Mesendoderm (in vitro differentiated cells): Measurements from ENCODE around the gene MCTP2.

Source experiments
- DNase-seq: peaks from one replicate; pipeline ENCODE4 v3.0.0; 2013
- H2AK5ac ChIP-seq: 2 replicates; pipeline ENCODE4 v1.6.1; 2013; ENCODE audit warnings: low read length, inconsistent platforms
- H2BK120ac ChIP-seq: 2 replicates; pipeline ENCODE4 v1.6.1; 2013; ENCODE audit warnings: low read depth, mild to moderate bottlenecking, low read length, moderate library complexity, mixed read lengths
- H2BK15ac ChIP-seq: replicated peaks from 2 replicates; pipeline ENCODE4 v1.6.1; 2013; ENCODE audit warnings: low read depth, mild to moderate bottlenecking, moderate library complexity
- H2BK5ac ChIP-seq: 2 replicates; pipeline ENCODE4 v1.6.1; 2013; ENCODE audit warnings: low read length, inconsistent platforms
- H3K18ac ChIP-seq: 2 replicates; pipeline ENCODE4 v1.6.1; 2013; ENCODE audit warnings: mild to moderate bottlenecking, low read length, mixed read lengths
- H3K23ac ChIP-seq: one replicate; pipeline ENCODE4 v1.6.1; 2013; ENCODE audit warnings: low read length
- H3K27ac ChIP-seq: 2 replicates; pipeline ENCODE4 v1.5.1; 2013; ENCODE audit warnings: low read depth, mild to moderate bottlenecking, inconsistent platforms, low read length, moderate library complexity
- H3K27me3 ChIP-seq: 2 replicates; pipeline ENCODE4 v1.6.1; 2013; ENCODE audit warnings: low read length, control low read depth, mild to moderate bottlenecking, inconsistent platforms; ENCODE audit not compliant: insufficient read depth, poor library complexity
- H3K36me3 ChIP-seq: 2 replicates; pipeline ENCODE4 v1.6.1; 2013; ENCODE audit warnings: low read length, inconsistent platforms; ENCODE audit not compliant: control insufficient read depth, insufficient read depth
- H3K4ac ChIP-seq: one replicate; pipeline ENCODE4 v1.6.1; 2013; ENCODE audit warnings: low read depth, mild to moderate bottlenecking, low read length, moderate library complexity
- H3K4me1 ChIP-seq: 2 replicates; pipeline ENCODE4 v1.6.1; 2013; ENCODE audit warnings: low read depth, low read length, inconsistent platforms; ENCODE audit not compliant: control insufficient read depth
- H3K4me2 ChIP-seq: 2 replicates; pipeline ENCODE4 v1.6.1; 2013; ENCODE audit warnings: low read length
- H3K4me3 ChIP-seq: 2 replicates; pipeline ENCODE4 v1.5.1; 2013; ENCODE audit warnings: mild to moderate bottlenecking, low read length
- H3K56ac ChIP-seq: one replicate; pipeline ENCODE4 v1.6.1; 2013; ENCODE audit warnings: low read length
- H3K79me1 ChIP-seq: 2 replicates; pipeline ENCODE4 v1.6.1; 2013; ENCODE audit warnings: low read length, inconsistent platforms
- H3K79me2 ChIP-seq: 2 replicates; pipeline ENCODE4 v1.6.1; 2013; ENCODE audit warnings: mild to moderate bottlenecking, low read length; ENCODE audit not compliant: control insufficient read depth, insufficient read depth
- H3K9ac ChIP-seq: 2 replicates; pipeline ENCODE4 v1.6.1; 2013; ENCODE audit warnings: low read length, inconsistent platforms
- H4K5ac ChIP-seq: one replicate; pipeline ENCODE4 v1.6.1; 2013; ENCODE audit warnings: low read length
- H4K8ac ChIP-seq: one replicate; pipeline ENCODE4 v1.6.1; 2013; ENCODE audit warnings: low read depth, mild to moderate bottlenecking, control low read depth, low read length, moderate library complexity
- WGBS: extraction: QIAGEN DNeasy Blood & Tissue Kit; methylation state at CpG from one replicate; pipeline ENCODE4 v1.1.7; 2013; ENCODE audit warnings: low lambda C conversion rate, missing lambda C conversion rate; ENCODE audit not compliant: insufficient coverage; ENCODE audit errors: extremely low coverage; 5-methylcytosine and 5-hydroxymethylcytosine counted together

Gene MCTP2

DNA sequence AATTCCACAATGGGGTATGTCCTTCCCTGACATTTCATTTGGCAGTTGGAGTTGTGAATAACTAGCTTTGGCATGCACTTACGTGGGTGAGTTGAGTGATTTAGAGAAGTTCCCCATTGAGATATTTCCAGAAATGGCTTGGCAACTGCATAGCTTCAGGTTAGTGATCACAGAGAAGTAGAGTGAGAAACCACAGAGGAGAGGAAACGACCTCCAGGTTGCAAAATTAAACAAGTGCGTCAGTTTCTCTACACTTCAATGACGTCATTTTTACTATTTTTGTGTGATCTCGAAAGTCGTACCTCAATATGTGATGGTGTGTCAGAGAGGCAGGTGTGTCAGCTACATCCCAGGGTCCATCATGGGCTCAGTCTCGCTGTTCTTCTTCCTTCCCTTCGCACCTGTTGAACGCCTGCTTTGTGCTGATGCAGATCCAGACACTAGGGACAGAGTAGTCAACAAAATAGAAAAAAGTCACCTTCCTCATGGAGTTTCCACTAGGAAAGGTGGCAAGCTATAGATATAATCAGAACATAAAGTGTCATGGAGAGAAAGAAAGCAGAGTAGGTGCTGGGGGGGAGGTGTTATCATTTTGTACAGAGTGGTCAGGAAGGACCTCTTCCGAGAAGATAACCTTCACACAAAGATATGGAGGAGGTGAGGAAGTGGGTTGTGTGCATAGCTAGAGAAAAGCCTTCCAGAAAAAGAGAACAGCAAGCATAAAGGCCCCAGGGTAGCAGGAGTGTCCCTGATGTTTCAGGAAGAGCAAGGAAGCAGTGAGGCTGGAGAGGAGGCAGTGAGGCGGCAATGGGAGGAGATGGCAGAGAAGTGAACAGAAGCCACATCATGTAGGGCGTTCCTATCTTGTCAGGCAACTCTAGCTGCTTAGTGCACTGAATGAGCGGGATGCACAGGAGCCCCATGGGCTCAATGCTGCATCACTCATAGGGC lies 75.6 kb downstream of the MCTP2 start:
- H3K27me3 ChIP-seq = no peaks in the 10 kb centered on the region
- no peak overlapping the region for H2BK120ac ChIP-seq
- H2BK5ac ChIP-seq = no peak overlapping the region
- H4K5ac ChIP-seq = no peak overlapping the region
- H3K36me3 ChIP-seq = no peaks in the 10 kb centered on the region
- no peak overlapping the region for H4K8ac ChIP-seq
- no peak overlapping the region for H3K9ac ChIP-seq
- H3K23ac ChIP-seq = no peak overlapping the region
- H3K4ac ChIP-seq = no peak overlapping the region
- DNase-seq = no peak
- no peaks in the 10 kb centered on the region for H3K79me2 ChIP-seq
- no peak overlapping the region for H2AK5ac ChIP-seq
- H2BK15ac ChIP-seq = no peak overlapping the region
- no peak overlapping the region for H3K56ac ChIP-seq
- no peak overlapping the region for H3K18ac ChIP-seq
- no peaks in the 10 kb centered on the region for H3K4me1 ChIP-seq
- WGBS = no CpG with 5 or more reads among the region's 13 CpGs
- no peak overlapping the region for H3K4me3 ChIP-seq
- H3K4me2 ChIP-seq = no peak overlapping the region
- H3K27ac ChIP-seq = no peak overlapping the region
- no peaks in the 10 kb centered on the region for H3K79me1 ChIP-seq

DNA sequence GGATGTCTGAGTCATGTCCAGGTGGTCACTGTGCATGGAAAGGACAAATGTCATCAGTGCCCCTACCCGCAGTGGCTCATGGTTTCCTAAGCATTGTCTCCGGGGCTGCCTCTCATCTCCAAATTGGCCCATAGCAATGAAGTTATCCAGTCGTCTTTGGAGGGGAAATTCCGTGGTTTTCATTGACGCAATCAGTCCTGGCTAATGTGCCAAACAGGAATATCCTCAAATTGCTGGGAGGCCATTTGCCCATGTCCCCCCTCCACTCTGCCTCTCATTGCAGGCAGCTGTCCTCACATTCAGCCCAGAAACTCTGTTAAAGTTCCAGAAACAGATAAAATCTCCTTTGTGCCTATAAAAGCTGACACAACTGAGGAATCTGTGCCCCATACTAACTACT lies 81.6 kb downstream of the MCTP2 start:
- WGBS = no CpG with 5 or more reads among the region's 5 CpGs
- H3K79me1 ChIP-seq = no peaks in the 10 kb centered on the region

DNA sequence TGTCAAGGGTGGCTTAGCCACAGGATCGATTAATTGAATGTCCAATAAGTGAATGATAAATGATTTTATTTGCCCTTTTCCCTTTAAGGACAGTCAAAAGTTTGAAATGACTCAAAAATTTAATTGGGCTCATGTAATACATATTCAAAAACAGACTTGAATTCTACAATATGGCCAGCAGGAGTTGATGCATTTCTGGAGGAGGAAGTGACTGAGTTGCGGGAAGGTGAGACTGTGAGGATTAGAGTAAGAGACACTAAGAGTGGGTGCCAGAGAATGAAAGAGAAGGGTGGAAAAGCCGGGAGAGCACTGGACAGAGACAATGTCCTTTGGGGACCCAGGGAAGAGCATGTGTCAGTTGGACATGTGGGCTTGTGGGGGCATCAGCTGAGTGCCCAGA lies 83.3 kb downstream of the MCTP2 start:
- Histone ChIP-seq H3K23ac (no peak overlapping the region), H3K4me3 (no peak overlapping the region), H3K4me2 (no peak overlapping the region), H4K8ac (no peak overlapping the region), H3K4ac (no peak overlapping the region), H2AK5ac (no peak overlapping the region), H3K18ac (no peak overlapping the region), H4K5ac (no peak overlapping the region), H2BK120ac (no peak overlapping the region), H2BK5ac (no peak overlapping the region), H3K56ac (no peak overlapping the region), H3K79me1 (no peaks in the 10 kb centered on the region), H2BK15ac (no peak overlapping the region), H3K27ac (no peak overlapping the region), H3K79me2 (no peaks in the 10 kb centered on the region), H3K4me1 (no peaks in the 10 kb centered on the region), H3K9ac (no peak overlapping the region), H3K36me3 (no peaks in the 10 kb centered on the region), H3K27me3 (no peaks in the 10 kb centered on the region)
- no CpG with 5 or more reads among the region's 3 CpGs for WGBS
- no peak for DNase-seq

More for the DNA sequence above, 81.6 kb downstream of the MCTP2 start:
- no peaks in the 10 kb centered on the region for H3K27me3 ChIP-seq
- H4K5ac ChIP-seq = no peak overlapping the region
- no peaks in the 10 kb centered on the region for H3K4me1 ChIP-seq
- no peak for DNase-seq
- no peak overlapping the region for H3K4ac ChIP-seq
- no peak overlapping the region for H3K9ac ChIP-seq
- H4K8ac ChIP-seq = no peak overlapping the region
- no peak overlapping the region for H2BK15ac ChIP-seq
- no peak overlapping the region for H3K18ac ChIP-seq
- H3K4me2 ChIP-seq = no peak overlapping the region
- H3K27ac ChIP-seq = no peak overlapping the region
- no peak overlapping the region for H2BK120ac ChIP-seq
- H3K36me3 ChIP-seq = no peaks in the 10 kb centered on the region
- no peak overlapping the region for H3K23ac ChIP-seq
- H3K4me3 ChIP-seq = no peak overlapping the region
- no peaks in the 10 kb centered on the region for H3K79me2 ChIP-seq
- H2BK5ac ChIP-seq = no peak overlapping the region
- no peak overlapping the region for H2AK5ac ChIP-seq
- no peak overlapping the region for H3K56ac ChIP-seq

DNA sequence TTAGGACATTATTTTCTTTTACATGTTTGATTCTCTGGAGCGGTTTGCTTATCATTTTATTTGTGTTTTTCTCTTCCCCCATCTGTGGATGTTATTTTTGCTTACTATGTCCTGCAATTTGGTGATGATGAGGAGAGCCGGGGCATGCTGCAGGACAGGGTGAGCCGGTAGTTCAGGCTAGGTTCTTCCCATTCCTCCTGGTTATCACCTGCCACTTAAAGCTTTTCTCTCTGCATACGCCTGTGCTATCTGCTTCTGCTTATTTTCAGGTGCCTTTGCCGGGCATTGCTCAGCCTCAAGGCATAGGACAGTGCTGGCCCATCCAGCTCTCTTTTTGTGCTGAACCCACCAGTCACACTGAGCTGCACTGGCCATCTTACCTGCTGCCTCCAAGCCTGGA lies 85.8 kb downstream of the MCTP2 start:
- Histone ChIP-seq H3K4me1 (no peaks in the 10 kb centered on the region), H3K36me3 (no peaks in the 10 kb centered on the region), H2BK15ac (no peak overlapping the region), H3K27ac (no peak overlapping the region), H3K4ac (no peak overlapping the region), H4K5ac (no peak overlapping the region), H3K79me1 (no peaks in the 10 kb centered on the region), H3K18ac (no peak overlapping the region), H3K4me2 (no peak overlapping the region), H2BK5ac (no peak overlapping the region), H2BK120ac (no peak overlapping the region), H3K27me3 (no peaks in the 10 kb centered on the region), H3K79me2 (no peaks in the 10 kb centered on the region), H3K9ac (no peak overlapping the region), H2AK5ac (no peak overlapping the region), H3K4me3 (no peak overlapping the region), H3K56ac (no peak overlapping the region), H4K8ac (no peak overlapping the region), H3K23ac (no peak overlapping the region)
- WGBS = no CpG with 5 or more reads among the region's 5 CpGs
- no peak for DNase-seq

DNA sequence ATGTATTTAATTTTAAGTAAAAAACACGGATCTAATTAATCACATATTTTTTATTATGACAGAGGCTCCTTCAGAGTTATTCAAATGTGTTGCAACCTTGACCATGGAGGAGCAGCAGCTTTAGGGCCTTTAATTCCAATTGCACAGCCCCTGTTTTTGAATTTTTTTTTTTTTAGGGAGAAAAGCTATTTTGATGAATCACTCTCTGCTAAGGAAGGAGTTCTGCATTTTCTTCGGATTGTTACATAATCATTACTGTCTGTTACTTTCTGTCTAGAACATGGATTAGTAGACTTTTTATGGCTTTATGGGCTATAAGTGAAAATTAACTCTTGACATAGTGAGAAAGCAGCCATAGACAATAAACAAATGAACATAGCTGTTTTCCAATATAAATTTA lies 90.8 kb downstream of the MCTP2 start:
- Histone ChIP-seq H3K4me2 (no peak overlapping the region), H3K4me3 (no peak overlapping the region), H3K56ac (no peak overlapping the region), H3K4ac (no peak overlapping the region), H3K23ac (no peak overlapping the region), H3K18ac (no peak overlapping the region), H3K79me2 (no peaks in the 10 kb centered on the region), H2BK5ac (no peak overlapping the region), H3K9ac (no peak overlapping the region), H3K4me1 (peaks cover 2% of the 10 kb centered on the region), H3K27me3 (no peaks in the 10 kb centered on the region), H2BK15ac (no peak overlapping the region), H2AK5ac (no peak overlapping the region), H2BK120ac (no peak overlapping the region), H4K5ac (no peak overlapping the region), H3K79me1 (no peaks in the 10 kb centered on the region), H3K36me3 (no peaks in the 10 kb centered on the region), H4K8ac (no peak overlapping the region), H3K27ac (no peak overlapping the region)
- WGBS = no CpG with 5 or more reads among the region's 2 CpGs
- DNase-seq = no peak

DNA sequence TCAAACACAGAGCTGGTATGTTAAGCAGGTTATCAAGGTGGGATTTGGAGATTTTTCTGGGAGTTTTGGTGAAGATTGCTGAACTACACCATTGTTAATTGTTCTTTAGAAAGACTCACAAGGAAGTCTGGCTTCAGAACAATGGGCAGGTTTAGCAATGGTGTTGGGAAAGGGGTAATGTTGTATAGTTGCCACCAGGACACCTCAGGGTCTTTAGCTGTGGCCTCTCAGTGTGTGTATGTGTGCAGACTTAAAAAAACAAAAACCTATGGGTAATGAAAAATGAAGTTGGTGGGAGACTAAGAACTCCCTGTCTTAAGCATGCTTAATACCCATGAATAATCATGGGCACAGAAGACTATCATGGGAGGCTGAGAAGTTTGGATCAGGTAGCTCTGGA lies 91.7 kb downstream of the MCTP2 start:
- H3K18ac ChIP-seq = no peak overlapping the region
- peaks cover 2% of the 10 kb centered on the region for H3K4me1 ChIP-seq
- H2AK5ac ChIP-seq = no peak overlapping the region
- no peak overlapping the region for H3K27ac ChIP-seq
- no peak overlapping the region for H3K4ac ChIP-seq
- H3K56ac ChIP-seq = no peak overlapping the region
- H3K79me2 ChIP-seq = no peaks in the 10 kb centered on the region
- H3K4me2 ChIP-seq = no peak overlapping the region
- H2BK15ac ChIP-seq = no peak overlapping the region
- no peaks in the 10 kb centered on the region for H3K27me3 ChIP-seq
- no peak overlapping the region for H4K8ac ChIP-seq
- no peak overlapping the region for H3K23ac ChIP-seq
- H2BK120ac ChIP-seq = no peak overlapping the region
- no peak overlapping the region for H3K9ac ChIP-seq
- H4K5ac ChIP-seq = no peak overlapping the region
- H2BK5ac ChIP-seq = no peak overlapping the region
- H3K79me1 ChIP-seq = no peaks in the 10 kb centered on the region
- DNase-seq = peak; percentile 65
- H3K36me3 ChIP-seq = no peaks in the 10 kb centered on the region
- H3K4me3 ChIP-seq = no peak overlapping the region
